ENCODE measurements around the gene NRN1L.

- TF ChIP-seq CTCF (IDR thresholded peaks at IDR 0.05; ENCODE audit: low read length) = no peak
- no peak for TF ChIP-seq EZH2 (IDR thresholded peaks at IDR 0.05; ENCODE audit: borderline replicate concordance, low read length)
These were observed 25.5 kb downstream of the NRN1L start for GRCh38 chr16:67910158-67910557.

Measured in OCI-LY1 (cell line).